WTC11 (cell line): ENCODE measurements around the gene XRCC5. TPM values are rescaled to one million over a fixed set of nuclear protein-coding genes. Genes with fewer than 3 reads are reported as not detected.

ENCODE experiments used
- ATAC-seq: fragments of 200-7000 bp; cut with Tn5 transposase; 2 replicates; pipeline ENCODE4 v1.10.0; 2021; ENCODE audit warnings: mild to moderate bottlenecking, moderate library complexity
- CTCF ChIA-PET: fragments of 300-600 bp; sonication (Branson Sonifier 250); formaldehyde crosslinking; loops from one replicate; lab custom pipeline; 2021; ENCODE audit warnings: antibody characterized with exemption; lab: Charles Lee
- POLR2A ChIA-PET: fragments of 350-600 bp; sonication (Branson Sonifier 250); formaldehyde crosslinking; loops from one replicate; lab custom pipeline; 2021; ENCODE audit warnings: antibody characterized with exemption; lab: Charles Lee
- DNase-seq: peaks from one replicate; pipeline ENCODE4 v3.0.0; 2021; ENCODE audit warnings: low spot score
- H3K27ac Mint-ChIP-seq: 2 replicates; pipeline ENCODE4 v1.8.0; 2021; ENCODE audit warnings: mixed read lengths
- H3K27me3 Mint-ChIP-seq: 2 replicates; pipeline ENCODE4 v1.8.0; 2021; ENCODE audit warnings: low read depth, mild to moderate bottlenecking, moderate library complexity, mixed read lengths
- H3K36me3 Mint-ChIP-seq: 2 replicates; pipeline ENCODE4 v1.8.0; 2021; ENCODE audit warnings: mixed read lengths
- H3K4me1 Mint-ChIP-seq: 2 replicates; pipeline ENCODE4 v1.8.0; 2022; ENCODE audit warnings: mixed read lengths
- H3K4me3 Mint-ChIP-seq: 2 replicates; pipeline ENCODE4 v1.8.0; 2021; ENCODE audit warnings: mild to moderate bottlenecking, moderate library complexity, mixed read lengths
- H3K9me3 Mint-ChIP-seq: 2 replicates; pipeline ENCODE4 v1.8.0; 2021; ENCODE audit warnings: mixed read lengths
- CREM ChIP-seq: sonication (generic); formaldehyde crosslinking; IDR thresholded peaks from 2 replicates; pipeline ENCODE4 v1.8.1; 2022; ENCODE audit warnings: mild to moderate bottlenecking, missing genetic modification reagents, moderate library complexity
- FOXP1 ChIP-seq: sonication (generic); formaldehyde crosslinking; IDR thresholded peaks from 2 replicates; pipeline ENCODE4 v1.8.0; 2022; ENCODE audit warnings: missing genetic modification reagents, mild to moderate bottlenecking, moderate library complexity, borderline replicate concordance
- GTF2I ChIP-seq: fragments of 250-450 bp; sonication (Bioruptor Pico); conservative IDR thresholded peaks from 2 replicates; pipeline ENCODE4 v1.4.0; 2021; ENCODE audit warnings: mild to moderate bottlenecking
- JAZF1 ChIP-seq: fragments of 250-450 bp; sonication (Bioruptor Pico); IDR thresholded peaks from 2 replicates; pipeline ENCODE4 v1.9.0; 2021; ENCODE audit warnings: moderate library complexity, mild to moderate bottlenecking, inconsistent platforms
- JUN ChIP-seq: sonication (generic); formaldehyde crosslinking; IDR thresholded peaks from 2 replicates; pipeline ENCODE4 v1.8.0; 2023; ENCODE audit warnings: mild to moderate bottlenecking, missing genetic modification reagents
- KAT7 ChIP-seq: sonication (generic); formaldehyde crosslinking; IDR thresholded peaks from 2 replicates; pipeline ENCODE4 v1.8.1; 2023; ENCODE audit warnings: missing genetic modification reagents, mild to moderate bottlenecking, borderline replicate concordance
- NFATC4 ChIP-seq: fragments of 250-450 bp; sonication (Bioruptor Pico); IDR thresholded peaks from 2 replicates; pipeline ENCODE4 v1.9.0; 2021; ENCODE audit warnings: mild to moderate bottlenecking
- OVOL2 ChIP-seq: fragments of 250-450 bp; sonication (Bioruptor Pico); IDR thresholded peaks from 2 replicates; pipeline ENCODE4 v1.9.0; 2021; ENCODE audit warnings: mild to moderate bottlenecking, borderline replicate concordance
- TEAD4 ChIP-seq: sonication (generic); formaldehyde crosslinking; IDR thresholded peaks from 2 replicates; pipeline ENCODE4 v1.8.0; 2022; ENCODE audit warnings: mild to moderate bottlenecking, missing genetic modification reagents
- TP53 ChIP-seq: sonication (generic); formaldehyde crosslinking; IDR thresholded peaks from 2 replicates; pipeline ENCODE4 v1.8.1; 2023; ENCODE audit warnings: mild to moderate bottlenecking, missing genetic modification reagents
- ZNF219 ChIP-seq: sonication (generic); formaldehyde crosslinking; IDR thresholded peaks from 2 replicates; pipeline ENCODE4 v1.8.0; 2023; ENCODE audit warnings: missing genetic modification reagents, mild to moderate bottlenecking, borderline replicate concordance
- ZNF317 ChIP-seq: sonication (generic); formaldehyde crosslinking; IDR thresholded peaks from 2 replicates; pipeline ENCODE4 v1.8.1; 2023; ENCODE audit warnings: low read depth, mild to moderate bottlenecking, moderate library complexity, missing genetic modification reagents, borderline replicate concordance
- ZNF416 ChIP-seq: fragments of 250-450 bp; sonication (Bioruptor Pico); IDR thresholded peaks from 2 replicates; pipeline ENCODE4 v1.9.0; 2021; ENCODE audit warnings: mild to moderate bottlenecking, inconsistent platforms
- ZNF423 ChIP-seq: fragments of 250-450 bp; sonication (Bioruptor Pico); IDR thresholded peaks from 2 replicates; pipeline ENCODE4 v2.1.2; 2022; ENCODE audit warnings: mild to moderate bottlenecking, moderate library complexity
- total RNA-seq: library from RNA; stranded (reverse); gene quantifications from 3 replicates; pipeline ENCODE4 v1.2.3, GENCODE V29; 2021
- TF ChIP-seq, protein P1 (sequence below): sonication (generic); formaldehyde crosslinking; IDR thresholded peaks from 2 replicates; pipeline ENCODE4 v1.8.0; 2022; ENCODE audit warnings: missing genetic modification reagents
- TF ChIP-seq, protein P2 (sequence below): sonication (generic); formaldehyde crosslinking; IDR thresholded peaks from 2 replicates; pipeline ENCODE4 v1.8.0; 2022; ENCODE audit warnings: mild to moderate bottlenecking, missing genetic modification reagents
- TF ChIP-seq, protein P3 (sequence below): sonication (generic); formaldehyde crosslinking; IDR thresholded peaks from 2 replicates; pipeline ENCODE4 v1.8.1; 2023; ENCODE audit warnings: mild to moderate bottlenecking, missing genetic modification reagents, moderate library complexity
- TF ChIP-seq, protein P4 (sequence below): sonication (generic); formaldehyde crosslinking; IDR thresholded peaks from 2 replicates; pipeline ENCODE4 v1.8.1; 2023; ENCODE audit warnings: mild to moderate bottlenecking, missing genetic modification reagents
- TF ChIP-seq, protein P5 (sequence below): fragments of 250-450 bp; sonication (Bioruptor Pico); IDR thresholded peaks from 2 replicates; pipeline ENCODE4 v1.9.0; 2021; ENCODE audit warnings: mild to moderate bottlenecking
- TF ChIP-seq, protein P6 (sequence below): sonication (generic); formaldehyde crosslinking; IDR thresholded peaks from 2 replicates; pipeline ENCODE4 v1.8.1; 2022; ENCODE audit warnings: mild to moderate bottlenecking, missing genetic modification reagents, moderate library complexity, borderline replicate concordance
- TF ChIP-seq, protein P7 (sequence below): fragments of 250-450 bp; sonication (Bioruptor Pico); IDR thresholded peaks from 2 replicates; pipeline ENCODE4 v1.9.0; 2021; ENCODE audit warnings: mild to moderate bottlenecking, borderline replicate concordance
- TF ChIP-seq, protein P8 (sequence below): sonication (generic); formaldehyde crosslinking; IDR thresholded peaks from 2 replicates; pipeline ENCODE4 v1.8.0; 2022; ENCODE audit warnings: mild to moderate bottlenecking, missing genetic modification reagents

The XRCC5 gene
- total RNA-seq, 1 experiment from 2014 or later, result 522 TPM

DNA sequence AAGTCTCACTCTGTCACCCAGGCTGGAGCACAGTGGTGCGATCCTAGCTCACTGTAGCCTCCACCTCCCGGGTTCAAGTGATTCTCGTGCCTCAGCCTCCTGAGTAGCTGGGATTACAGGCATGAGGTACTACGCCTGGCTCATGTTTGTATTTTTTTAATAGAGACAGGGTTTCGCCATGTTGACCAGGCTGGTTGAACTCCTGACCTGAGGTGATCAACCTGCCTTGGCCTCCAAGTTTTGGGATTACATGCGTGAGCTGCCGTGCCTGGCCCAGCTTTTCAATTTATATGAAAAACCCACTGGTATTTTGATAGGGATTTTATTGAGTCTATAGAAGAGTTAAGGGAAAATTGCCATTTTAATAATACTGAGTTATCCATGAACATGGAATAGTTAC is 63.3 kb downstream of the XRCC5 start:
- H3K4me1 Mint-ChIP-seq, result no peaks in the 10 kb centered on the region
- ATAC-seq, result no peak

DNA sequence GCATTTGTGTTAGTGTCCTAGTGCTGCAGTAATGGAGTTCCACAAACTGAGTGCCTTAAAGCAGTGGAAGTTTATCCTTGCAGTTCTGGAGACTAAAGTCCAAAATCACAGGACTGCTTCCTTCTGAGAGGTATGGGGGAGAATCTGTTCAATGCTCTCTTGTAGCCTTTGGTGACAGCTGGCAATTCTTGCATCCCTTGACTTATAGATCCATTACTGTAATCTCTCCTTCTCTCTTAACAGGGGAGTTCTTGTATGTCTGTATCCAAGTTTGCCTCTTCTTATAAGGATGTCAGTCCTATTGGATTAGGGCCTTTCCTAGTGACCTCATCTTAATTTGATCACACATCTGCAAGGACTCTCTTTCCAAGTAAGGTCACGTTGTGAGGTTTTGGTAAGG is 69.9 kb downstream of the XRCC5 start:
- no peaks in the 10 kb centered on the region for H3K9me3 Mint-ChIP-seq
- peak overlapping the region; percentile 17; the same call in 1 of the 2 replicates for H3K27ac Mint-ChIP-seq
- CTCF ChIA-PET, result interaction anchor here (0.6 kb wide), 1 partner anchor 169 kb away, joined by 3 read pairs; no protein-coding TSS in a partner anchor
- ATAC-seq, result no peak
- no peak overlapping the region for H3K4me3 Mint-ChIP-seq
- peaks cover 53% of the 10 kb centered on the region for H3K36me3 Mint-ChIP-seq
- no peak for DNase-seq
- H3K4me1 Mint-ChIP-seq, result peaks cover 34% of the 10 kb centered on the region
- H3K27me3 Mint-ChIP-seq, result no peaks in the 10 kb centered on the region
- POLR2A ChIA-PET, result no interaction called here
- TF ChIP-seq, protein P1, sequence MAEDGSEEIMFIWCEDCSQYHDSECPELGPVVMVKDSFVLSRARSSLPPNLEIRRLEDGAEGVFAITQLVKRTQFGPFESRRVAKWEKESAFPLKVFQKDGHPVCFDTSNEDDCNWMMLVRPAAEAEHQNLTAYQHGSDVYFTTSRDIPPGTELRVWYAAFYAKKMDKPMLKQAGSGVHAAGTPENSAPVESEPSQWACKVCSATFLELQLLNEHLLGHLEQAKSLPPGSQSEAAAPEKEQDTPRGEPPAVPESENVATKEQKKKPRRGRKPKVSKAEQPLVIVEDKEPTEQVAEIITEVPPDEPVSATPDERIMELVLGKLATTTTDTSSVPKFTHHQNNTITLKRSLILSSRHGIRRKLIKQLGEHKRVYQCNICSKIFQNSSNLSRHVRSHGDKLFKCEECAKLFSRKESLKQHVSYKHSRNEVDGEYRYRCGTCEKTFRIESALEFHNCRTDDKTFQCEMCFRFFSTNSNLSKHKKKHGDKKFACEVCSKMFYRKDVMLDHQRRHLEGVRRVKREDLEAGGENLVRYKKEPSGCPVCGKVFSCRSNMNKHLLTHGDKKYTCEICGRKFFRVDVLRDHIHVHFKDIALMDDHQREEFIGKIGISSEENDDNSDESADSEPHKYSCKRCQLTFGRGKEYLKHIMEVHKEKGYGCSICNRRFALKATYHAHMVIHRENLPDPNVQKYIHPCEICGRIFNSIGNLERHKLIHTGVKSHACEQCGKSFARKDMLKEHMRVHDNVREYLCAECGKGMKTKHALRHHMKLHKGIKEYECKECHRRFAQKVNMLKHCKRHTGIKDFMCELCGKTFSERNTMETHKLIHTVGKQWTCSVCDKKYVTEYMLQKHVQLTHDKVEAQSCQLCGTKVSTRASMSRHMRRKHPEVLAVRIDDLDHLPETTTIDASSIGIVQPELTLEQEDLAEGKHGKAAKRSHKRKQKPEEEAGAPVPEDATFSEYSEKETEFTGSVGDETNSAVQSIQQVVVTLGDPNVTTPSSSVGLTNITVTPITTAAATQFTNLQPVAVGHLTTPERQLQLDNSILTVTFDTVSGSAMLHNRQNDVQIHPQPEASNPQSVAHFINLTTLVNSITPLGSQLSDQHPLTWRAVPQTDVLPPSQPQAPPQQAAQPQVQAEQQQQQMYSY, result no peak
- TF ChIP-seq ZNF423 (CRISPR knock-in tag) (no peak), TP53 (CRISPR knock-in tag) (no peak), CREM (CRISPR knock-in tag) (no peak), OVOL2 (CRISPR knock-in tag) (no peak), ZNF416 (CRISPR knock-in tag) (no peak), JAZF1 (no peak), JUN (CRISPR knock-in tag) (no peak)

More for the DNA sequence above, 63.3 kb downstream of the XRCC5 start:
- CTCF ChIA-PET, result no interaction called here
- no peaks in the 10 kb centered on the region for H3K9me3 Mint-ChIP-seq
- TF ChIP-seq, protein P2, sequence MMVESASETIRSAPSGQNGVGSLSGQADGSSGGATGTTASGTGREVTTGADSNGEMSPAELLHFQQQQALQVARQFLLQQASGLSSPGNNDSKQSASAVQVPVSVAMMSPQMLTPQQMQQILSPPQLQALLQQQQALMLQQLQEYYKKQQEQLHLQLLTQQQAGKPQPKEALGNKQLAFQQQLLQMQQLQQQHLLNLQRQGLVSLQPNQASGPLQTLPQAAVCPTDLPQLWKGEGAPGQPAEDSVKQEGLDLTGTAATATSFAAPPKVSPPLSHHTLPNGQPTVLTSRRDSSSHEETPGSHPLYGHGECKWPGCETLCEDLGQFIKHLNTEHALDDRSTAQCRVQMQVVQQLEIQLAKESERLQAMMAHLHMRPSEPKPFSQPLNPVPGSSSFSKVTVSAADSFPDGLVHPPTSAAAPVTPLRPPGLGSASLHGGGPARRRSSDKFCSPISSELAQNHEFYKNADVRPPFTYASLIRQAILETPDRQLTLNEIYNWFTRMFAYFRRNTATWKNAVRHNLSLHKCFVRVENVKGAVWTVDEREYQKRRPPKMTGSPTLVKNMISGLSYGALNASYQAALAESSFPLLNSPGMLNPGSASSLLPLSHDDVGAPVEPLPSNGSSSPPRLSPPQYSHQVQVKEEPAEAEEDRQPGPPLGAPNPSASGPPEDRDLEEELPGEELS (CRISPR knock-in tag), result no peak
- TF ChIP-seq, protein P3, sequence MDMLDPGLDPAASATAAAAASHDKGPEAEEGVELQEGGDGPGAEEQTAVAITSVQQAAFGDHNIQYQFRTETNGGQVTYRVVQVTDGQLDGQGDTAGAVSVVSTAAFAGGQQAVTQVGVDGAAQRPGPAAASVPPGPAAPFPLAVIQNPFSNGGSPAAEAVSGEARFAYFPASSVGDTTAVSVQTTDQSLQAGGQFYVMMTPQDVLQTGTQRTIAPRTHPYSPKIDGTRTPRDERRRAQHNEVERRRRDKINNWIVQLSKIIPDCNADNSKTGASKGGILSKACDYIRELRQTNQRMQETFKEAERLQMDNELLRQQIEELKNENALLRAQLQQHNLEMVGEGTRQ (CRISPR knock-in tag), result no peak
- TF ChIP-seq, protein P4, sequence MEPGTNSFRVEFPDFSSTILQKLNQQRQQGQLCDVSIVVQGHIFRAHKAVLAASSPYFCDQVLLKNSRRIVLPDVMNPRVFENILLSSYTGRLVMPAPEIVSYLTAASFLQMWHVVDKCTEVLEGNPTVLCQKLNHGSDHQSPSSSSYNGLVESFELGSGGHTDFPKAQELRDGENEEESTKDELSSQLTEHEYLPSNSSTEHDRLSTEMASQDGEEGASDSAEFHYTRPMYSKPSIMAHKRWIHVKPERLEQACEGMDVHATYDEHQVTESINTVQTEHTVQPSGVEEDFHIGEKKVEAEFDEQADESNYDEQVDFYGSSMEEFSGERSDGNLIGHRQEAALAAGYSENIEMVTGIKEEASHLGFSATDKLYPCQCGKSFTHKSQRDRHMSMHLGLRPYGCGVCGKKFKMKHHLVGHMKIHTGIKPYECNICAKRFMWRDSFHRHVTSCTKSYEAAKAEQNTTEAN (CRISPR knock-in tag), result no peak
- TF ChIP-seq, protein P5, sequence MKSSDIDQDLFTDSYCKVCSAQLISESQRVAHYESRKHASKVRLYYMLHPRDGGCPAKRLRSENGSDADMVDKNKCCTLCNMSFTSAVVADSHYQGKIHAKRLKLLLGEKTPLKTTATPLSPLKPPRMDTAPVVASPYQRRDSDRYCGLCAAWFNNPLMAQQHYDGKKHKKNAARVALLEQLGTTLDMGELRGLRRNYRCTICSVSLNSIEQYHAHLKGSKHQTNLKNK (CRISPR knock-in tag), result no peak
- TF ChIP-seq FOXP1 (CRISPR knock-in tag), result no peak
- no peak for TF ChIP-seq NFATC4 (CRISPR knock-in tag)
- no peak for TF ChIP-seq ZNF219
- TF ChIP-seq, protein P6, sequence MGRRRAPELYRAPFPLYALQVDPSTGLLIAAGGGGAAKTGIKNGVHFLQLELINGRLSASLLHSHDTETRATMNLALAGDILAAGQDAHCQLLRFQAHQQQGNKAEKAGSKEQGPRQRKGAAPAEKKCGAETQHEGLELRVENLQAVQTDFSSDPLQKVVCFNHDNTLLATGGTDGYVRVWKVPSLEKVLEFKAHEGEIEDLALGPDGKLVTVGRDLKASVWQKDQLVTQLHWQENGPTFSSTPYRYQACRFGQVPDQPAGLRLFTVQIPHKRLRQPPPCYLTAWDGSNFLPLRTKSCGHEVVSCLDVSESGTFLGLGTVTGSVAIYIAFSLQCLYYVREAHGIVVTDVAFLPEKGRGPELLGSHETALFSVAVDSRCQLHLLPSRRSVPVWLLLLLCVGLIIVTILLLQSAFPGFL (CRISPR knock-in tag), result no peak
- no peak for TF ChIP-seq ZNF317 (CRISPR knock-in tag)
- TF ChIP-seq TEAD4 (CRISPR knock-in tag), result no peak
- TF ChIP-seq, protein P7, sequence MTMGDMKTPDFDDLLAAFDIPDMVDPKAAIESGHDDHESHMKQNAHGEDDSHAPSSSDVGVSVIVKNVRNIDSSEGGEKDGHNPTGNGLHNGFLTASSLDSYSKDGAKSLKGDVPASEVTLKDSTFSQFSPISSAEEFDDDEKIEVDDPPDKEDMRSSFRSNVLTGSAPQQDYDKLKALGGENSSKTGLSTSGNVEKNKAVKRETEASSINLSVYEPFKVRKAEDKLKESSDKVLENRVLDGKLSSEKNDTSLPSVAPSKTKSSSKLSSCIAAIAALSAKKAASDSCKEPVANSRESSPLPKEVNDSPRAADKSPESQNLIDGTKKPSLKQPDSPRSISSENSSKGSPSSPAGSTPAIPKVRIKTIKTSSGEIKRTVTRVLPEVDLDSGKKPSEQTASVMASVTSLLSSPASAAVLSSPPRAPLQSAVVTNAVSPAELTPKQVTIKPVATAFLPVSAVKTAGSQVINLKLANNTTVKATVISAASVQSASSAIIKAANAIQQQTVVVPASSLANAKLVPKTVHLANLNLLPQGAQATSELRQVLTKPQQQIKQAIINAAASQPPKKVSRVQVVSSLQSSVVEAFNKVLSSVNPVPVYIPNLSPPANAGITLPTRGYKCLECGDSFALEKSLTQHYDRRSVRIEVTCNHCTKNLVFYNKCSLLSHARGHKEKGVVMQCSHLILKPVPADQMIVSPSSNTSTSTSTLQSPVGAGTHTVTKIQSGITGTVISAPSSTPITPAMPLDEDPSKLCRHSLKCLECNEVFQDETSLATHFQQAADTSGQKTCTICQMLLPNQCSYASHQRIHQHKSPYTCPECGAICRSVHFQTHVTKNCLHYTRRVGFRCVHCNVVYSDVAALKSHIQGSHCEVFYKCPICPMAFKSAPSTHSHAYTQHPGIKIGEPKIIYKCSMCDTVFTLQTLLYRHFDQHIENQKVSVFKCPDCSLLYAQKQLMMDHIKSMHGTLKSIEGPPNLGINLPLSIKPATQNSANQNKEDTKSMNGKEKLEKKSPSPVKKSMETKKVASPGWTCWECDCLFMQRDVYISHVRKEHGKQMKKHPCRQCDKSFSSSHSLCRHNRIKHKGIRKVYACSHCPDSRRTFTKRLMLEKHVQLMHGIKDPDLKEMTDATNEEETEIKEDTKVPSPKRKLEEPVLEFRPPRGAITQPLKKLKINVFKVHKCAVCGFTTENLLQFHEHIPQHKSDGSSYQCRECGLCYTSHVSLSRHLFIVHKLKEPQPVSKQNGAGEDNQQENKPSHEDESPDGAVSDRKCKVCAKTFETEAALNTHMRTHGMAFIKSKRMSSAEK (CRISPR knock-in tag), result no peak
- TF ChIP-seq, protein P8, sequence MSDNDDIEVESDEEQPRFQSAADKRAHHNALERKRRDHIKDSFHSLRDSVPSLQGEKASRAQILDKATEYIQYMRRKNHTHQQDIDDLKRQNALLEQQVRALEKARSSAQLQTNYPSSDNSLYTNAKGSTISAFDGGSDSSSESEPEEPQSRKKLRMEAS (CRISPR knock-in tag), result no peak
- no peak for TF ChIP-seq KAT7 (CRISPR knock-in tag)
- no peak for TF ChIP-seq GTF2I (CRISPR knock-in tag)
- TF ChIP-seq, all 79 proteins: peak for 0
- H3K36me3 Mint-ChIP-seq, result peaks cover 78% of the 10 kb centered on the region
- no peak for DNase-seq
- no peaks in the 10 kb centered on the region for H3K27me3 Mint-ChIP-seq
- POLR2A ChIA-PET, result no interaction called here
- H3K27ac Mint-ChIP-seq, result no peak overlapping the region
- H3K4me3 Mint-ChIP-seq, result no peak overlapping the region
